Ramos (cell line): ENCODE results near the gene MVD.

Experiments
- in situ Hi-C: fragments of 300-500 bp; cut with MboI; formaldehyde crosslinking; loops from one replicate; pipeline ENCODE4 v1.14.3; 2022; ENCODE audit warnings: low sequenced_read_pairs; ENCODE audit not compliant: unreplicated experiment

The MVD gene

GRCh38 chr16:88697831-88698615 is 35.1 kb upstream of the MVD start:
- in situ Hi-C loops = no loop called here

GRCh38 chr16:88697116-88697830 is 34.4 kb upstream of the MVD start:
- in situ Hi-C loops = no loop called here

- in situ Hi-C loops = no loop called here
These were observed 33.5 kb upstream of the MVD start for GRCh38 chr16:88696441-88696840.

- in situ Hi-C loops = no loop called here
These were observed 32.9 kb upstream of the MVD start for GRCh38 chr16:88695753-88696152.

- in situ Hi-C loops = no loop called here
These were observed 32.3 kb upstream of the MVD start for GRCh38 chr16:88695218-88695617.

GRCh38 chr16:88694221-88695087 is 31.6 kb upstream of the MVD start:
- in situ Hi-C loops = no loop called here

GRCh38 chr16:88693420-88694177 is 30.7 kb upstream of the MVD start:
- in situ Hi-C loops = no loop called here

GRCh38 chr16:88692861-88693260 is 30.0 kb upstream of the MVD start:
- in situ Hi-C loops = no loop called here

- in situ Hi-C loops = no loop called here
These were observed 29.2 kb upstream of the MVD start for GRCh38 chr16:88691924-88692560.

- in situ Hi-C loops = no loop called here
These were observed 28.4 kb upstream of the MVD start for GRCh38 chr16:88691129-88691813.

- in situ Hi-C loops = no loop called here
These were observed 27.6 kb upstream of the MVD start for GRCh38 chr16:88690341-88691128.

- in situ Hi-C loops = no loop called here
These were observed 25.3 kb upstream of the MVD start for GRCh38 chr16:88688013-88688778.

- in situ Hi-C loops = no loop called here
These were observed 24.8 kb upstream of the MVD start for GRCh38 chr16:88687676-88688012.

- in situ Hi-C loops = no loop called here
These were observed 24.3 kb upstream of the MVD start for GRCh38 chr16:88687254-88687576.

- in situ Hi-C loops = no loop called here
These were observed 23.8 kb upstream of the MVD start, which contains the start of gene SNAI3 for GRCh38 chr16:88686439-88687253. Gene SNAI3, minus strand, starts transcription at chr16:88686507. Its CDS starts 101 bp downstream, at chr16:88686406.

- in situ Hi-C loops = no loop called here
These were observed 23.2 kb upstream of the MVD start for GRCh38 chr16:88686062-88686438.
